Panc1 (cell line): Measurements from ENCODE around the gene MRPL11.

Source experiments
- POLR2AphosphoS5 ChIP-seq: IDR thresholded peaks from 2 replicates; pipeline ENCODE4 v1.6.1; 2012; ENCODE audit warnings: mild to moderate bottlenecking, low read depth, low read length, moderate library complexity
- SIN3A ChIP-seq: IDR thresholded peaks from 2 replicates; pipeline ENCODE4 v1.6.1; 2012; ENCODE audit warnings: low read depth, mild to moderate bottlenecking, low read length, moderate library complexity, borderline replicate concordance; ENCODE audit not compliant: insufficient read depth
- TCF7L2 ChIP-seq: IDR thresholded peaks from 2 replicates; pipeline ENCODE4 v1.6.1; 2011; ENCODE audit warnings: mild to moderate bottlenecking, low read depth, low read length, inconsistent platforms
- TF ChIP-seq, protein P1 (sequence below): fragments of 450-650 bp; IDR thresholded peaks from 2 replicates; pipeline ENCODE4 v1.5.1; 2017; ENCODE audit warnings: mild to moderate bottlenecking

- TF ChIP-seq, protein P1, sequence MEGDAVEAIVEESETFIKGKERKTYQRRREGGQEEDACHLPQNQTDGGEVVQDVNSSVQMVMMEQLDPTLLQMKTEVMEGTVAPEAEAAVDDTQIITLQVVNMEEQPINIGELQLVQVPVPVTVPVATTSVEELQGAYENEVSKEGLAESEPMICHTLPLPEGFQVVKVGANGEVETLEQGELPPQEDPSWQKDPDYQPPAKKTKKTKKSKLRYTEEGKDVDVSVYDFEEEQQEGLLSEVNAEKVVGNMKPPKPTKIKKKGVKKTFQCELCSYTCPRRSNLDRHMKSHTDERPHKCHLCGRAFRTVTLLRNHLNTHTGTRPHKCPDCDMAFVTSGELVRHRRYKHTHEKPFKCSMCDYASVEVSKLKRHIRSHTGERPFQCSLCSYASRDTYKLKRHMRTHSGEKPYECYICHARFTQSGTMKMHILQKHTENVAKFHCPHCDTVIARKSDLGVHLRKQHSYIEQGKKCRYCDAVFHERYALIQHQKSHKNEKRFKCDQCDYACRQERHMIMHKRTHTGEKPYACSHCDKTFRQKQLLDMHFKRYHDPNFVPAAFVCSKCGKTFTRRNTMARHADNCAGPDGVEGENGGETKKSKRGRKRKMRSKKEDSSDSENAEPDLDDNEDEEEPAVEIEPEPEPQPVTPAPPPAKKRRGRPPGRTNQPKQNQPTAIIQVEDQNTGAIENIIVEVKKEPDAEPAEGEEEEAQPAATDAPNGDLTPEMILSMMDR: no peak
- TF ChIP-seq TCF7L2 (no peak), POLR2AphosphoS5 (no peak), SIN3A (no peak)
Measured at GRCh38 chr11:66451663-66452062, 13.0 kb upstream of the MRPL11 start.
